Measurements from ENCODE around the gene RBM38. TPM values are rescaled to one million over a fixed set of nuclear protein-coding genes. Genes with fewer than 3 reads are reported as not detected.
A peak's percentile ranks its signal among the peaks of the same experiment; 100 is the strongest.

The RBM38 gene
- total and polyA plus RNA-seq, 9 of the 15 experiments (the other 6 are each of a cell fraction or from before 2014, with no cell fraction given) = 0.28 to 82.4 (median 33.2) TPM

GRCh38 chr20:57389695-57390603 is 1.2 kb upstream of the RBM38 start (continued):
- TF ChIP-seq ZNF785 (CRISPR knock-in tag; IDR thresholded peaks at IDR 0.05) (no peak), ZNF24 (IDR thresholded peaks at IDR 0.05) (no peak), ZNF655 (CRISPR knock-in tag; IDR thresholded peaks at IDR 0.05) (no peak), ZBTB34 (CRISPR knock-in tag; IDR thresholded peaks at IDR 0.05) (no peak), ZNF717 (CRISPR knock-in tag; IDR thresholded peaks at IDR 0.05) (no peak), CHD4 (IDR thresholded peaks at IDR 0.05; ENCODE audit: insufficient read depth, insufficient replicate concordance, low read depth, low read length, poor library complexity, severe bottlenecking) (no peak), ELF2 (CRISPR knock-in tag; IDR thresholded peaks at IDR 0.05) (no peak), ILF3 (IDR thresholded peaks at IDR 0.05; ENCODE audit: borderline replicate concordance) (no peak), RERE (CRISPR knock-in tag; IDR thresholded peaks at IDR 0.05; ENCODE audit: borderline replicate concordance) (no peak; the same call in 1 of the 2 replicates), ZBTB9 (CRISPR knock-in tag; IDR thresholded peaks at IDR 0.05) (peak; percentile 76; the same call in 1 of the 2 replicates), VEZF1 (CRISPR knock-in tag; IDR thresholded peaks at IDR 0.05) (no peak), KAT7 (CRISPR knock-in tag; IDR thresholded peaks at IDR 0.05; ENCODE audit: borderline replicate concordance) (no peak), TEAD2 (tag; IDR thresholded peaks at IDR 0.05) (no peak)
